Omental fat pad (tissue), 4 donors: ENCODE data around the gene PLA2G3. TPM values are rescaled to one million over a fixed set of nuclear protein-coding genes. Genes with fewer than 3 reads are reported as not detected.
A peak's percentile ranks its signal among the peaks of the same experiment; 100 is the strongest.

ENCODE experiments used
- ATAC-seq: fragments of 150-250 bp; one replicate; pipeline ENCODE4 v1.9.1; 2016; ENCODE audit warnings: mild to moderate bottlenecking, moderate library complexity; ENCODE audit not compliant: low FRiP score
- DNase-seq: peaks from one replicate; pipeline ENCODE4 v3.0.0-alpha.2; 2019; ENCODE audit warnings: low spot score
- CTCF ChIP-seq, 3 donors: fragments of 450-650 bp; IDR thresholded peaks; one replicate each; pipeline ENCODE4 v1.5.1; 2016 to 2017; ENCODE audit warnings: antibody characterized with exemption in 3 of 3, mild to moderate bottlenecking in 3 of 3, moderate library complexity in 2 of 3
- total RNA-seq, 4 donors: library from RNA; depleted of rRNA; stranded (reverse); fragments of >200 nt; gene quantifications; one replicate each; pipeline ENCODE4 v1.1.0, GENCODE V29; 2016

The PLA2G3 gene
- total RNA-seq, 4 donors from 2014 or later = not detected

- no peak for TF ChIP-seq CTCF (IDR thresholded peaks at IDR 0.05)
- DNase-seq = no peak
- no peak for ATAC-seq
Measured at GRCh38 chr22:31139066-31139465, 1.2 kb downstream of the PLA2G3 start.

DNA sequence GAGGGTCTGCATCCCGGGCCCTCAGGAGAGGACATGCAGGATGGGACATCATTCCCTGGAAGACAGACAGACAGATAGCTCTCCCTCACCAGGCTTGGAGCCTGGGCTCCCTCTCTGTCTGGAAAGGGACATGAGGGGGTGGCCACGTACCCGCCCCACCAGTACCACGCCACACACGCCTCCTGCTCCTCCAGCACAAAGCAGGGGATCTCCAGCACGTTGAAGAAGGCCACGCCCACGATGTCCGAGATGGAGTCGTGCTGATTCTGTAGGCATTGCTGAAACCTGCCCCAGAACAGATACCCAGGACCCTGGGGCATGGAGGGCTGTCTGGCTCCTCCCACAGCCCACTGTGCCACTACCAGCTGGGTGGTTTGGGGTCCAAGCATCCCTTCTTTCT, 2.2 kb downstream of the PLA2G3 start:
- no peak for ATAC-seq
- no peak for DNase-seq
- TF ChIP-seq CTCF (IDR thresholded peaks at IDR 0.05) = no peak

- peak; percentile 8 for ATAC-seq
- TF ChIP-seq CTCF (IDR thresholded peaks at IDR 0.05) = no peak
- no peak for DNase-seq
Measured at GRCh38 chr22:31137721-31138120, 2.6 kb downstream of the PLA2G3 start.

DNA sequence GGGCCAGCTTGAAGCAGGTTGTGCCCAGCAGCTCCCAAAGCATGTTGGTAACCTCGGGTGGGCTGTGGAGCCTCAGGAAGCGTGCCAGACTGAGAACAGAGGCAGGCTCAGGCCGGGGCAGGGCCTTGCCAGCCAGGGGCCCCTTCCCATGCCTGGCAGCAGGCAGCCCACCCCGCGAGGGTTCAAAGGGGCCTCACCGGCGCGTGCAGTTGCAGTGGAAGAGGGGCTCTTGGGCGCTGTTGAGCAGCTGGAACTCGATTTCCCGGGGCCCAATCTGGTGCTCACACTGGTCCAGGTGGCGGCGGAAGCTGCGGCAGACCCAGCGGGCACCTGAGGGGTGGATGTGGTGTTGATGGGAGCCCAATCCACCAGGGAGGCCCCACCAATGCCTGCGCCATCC, 3.6 kb downstream of the PLA2G3 start:
- DNase-seq (no peak), ATAC-seq (no peak)
- TF ChIP-seq CTCF (IDR thresholded peaks at IDR 0.05) = no peak

GRCh38 chr22:31136155-31136554, 4.2 kb downstream of the PLA2G3 start:
- DNase-seq (no peak), ATAC-seq (no peak)
- TF ChIP-seq CTCF (IDR thresholded peaks at IDR 0.05) = no peak

- no peak for ATAC-seq
- no peak for TF ChIP-seq CTCF (IDR thresholded peaks at IDR 0.05)
- DNase-seq = no peak
Measured at GRCh38 chr22:31135706-31136105, 4.6 kb downstream of the PLA2G3 start.

GRCh38 chr22:31134688-31135087, 5.6 kb downstream of the PLA2G3 start:
- no peak for TF ChIP-seq CTCF (IDR thresholded peaks at IDR 0.05)
- ATAC-seq (no peak), DNase-seq (no peak)
